Right forelimb (tissue), 1 donor: ENCODE results near the gene SUGP2.

Experiments
- DNase-seq: peaks from one replicate; pipeline ENCODE4 v3.0.0-alpha.2; 2018

The SUGP2 gene

DNA sequence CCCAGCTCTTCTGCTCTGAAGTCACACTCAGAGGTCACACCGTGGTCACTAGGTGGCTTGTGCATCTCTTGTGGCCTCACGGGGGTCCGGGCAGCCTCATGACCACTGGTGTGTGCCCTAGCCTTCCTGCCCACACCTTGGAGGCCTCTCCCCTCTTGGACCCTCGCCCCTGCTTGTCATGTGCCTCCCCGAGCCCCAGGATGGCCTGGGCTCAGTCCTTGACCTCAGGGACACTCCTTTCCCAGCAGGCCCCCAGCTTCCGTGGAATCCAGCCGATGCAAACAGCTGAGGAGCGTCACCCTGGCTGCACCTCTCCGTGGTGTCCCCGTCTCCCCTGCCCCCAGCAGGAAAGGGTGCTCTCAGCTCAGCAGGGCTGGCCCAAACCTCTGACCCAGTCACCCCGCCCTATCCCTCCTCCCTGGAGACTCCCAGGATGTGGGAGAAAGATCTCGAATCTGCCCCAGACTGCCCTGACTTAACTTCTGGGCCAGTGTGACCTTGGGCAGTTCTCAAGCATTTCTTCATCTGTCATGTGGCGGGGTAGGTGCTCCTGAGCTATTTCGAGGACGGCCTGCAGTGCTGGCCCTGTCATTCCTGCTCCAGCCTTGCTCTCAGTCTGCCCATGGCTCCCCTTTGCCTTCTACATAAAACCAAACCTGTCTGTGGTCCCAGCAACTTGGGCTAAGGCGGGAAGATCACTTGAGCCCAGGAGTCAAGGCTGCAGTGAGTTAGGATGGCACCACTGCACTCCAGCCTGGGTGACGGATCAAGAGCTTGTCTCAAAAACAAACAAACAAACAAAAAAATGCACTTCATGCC is 25.9 kb upstream of the SUGP2 start:
- no peak for DNase-seq

- no peak for DNase-seq
Observed at GRCh38 chr19:19057720-19058119, 24.4 kb upstream of the SUGP2 start.

DNA sequence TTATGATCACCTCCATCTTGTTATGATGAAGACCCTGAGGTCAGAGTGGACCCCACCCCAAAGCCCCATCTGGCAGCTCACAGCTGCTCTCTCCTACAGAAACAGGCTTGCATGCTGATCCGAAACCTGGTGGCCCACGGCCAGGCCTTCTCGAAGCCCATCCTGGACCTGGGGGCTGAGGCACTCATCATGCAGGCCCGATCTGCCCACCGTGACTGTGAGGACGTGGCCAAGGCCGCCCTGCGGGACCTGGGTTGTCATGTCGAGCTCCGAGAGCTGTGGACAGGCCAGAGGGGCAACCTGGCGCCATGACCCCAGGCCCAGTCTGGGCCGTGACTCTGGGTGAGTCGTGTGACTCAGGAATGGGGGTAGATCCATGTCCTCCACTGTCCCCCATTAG is 24.0 kb upstream of the SUGP2 start:
- no peak for DNase-seq

DNA sequence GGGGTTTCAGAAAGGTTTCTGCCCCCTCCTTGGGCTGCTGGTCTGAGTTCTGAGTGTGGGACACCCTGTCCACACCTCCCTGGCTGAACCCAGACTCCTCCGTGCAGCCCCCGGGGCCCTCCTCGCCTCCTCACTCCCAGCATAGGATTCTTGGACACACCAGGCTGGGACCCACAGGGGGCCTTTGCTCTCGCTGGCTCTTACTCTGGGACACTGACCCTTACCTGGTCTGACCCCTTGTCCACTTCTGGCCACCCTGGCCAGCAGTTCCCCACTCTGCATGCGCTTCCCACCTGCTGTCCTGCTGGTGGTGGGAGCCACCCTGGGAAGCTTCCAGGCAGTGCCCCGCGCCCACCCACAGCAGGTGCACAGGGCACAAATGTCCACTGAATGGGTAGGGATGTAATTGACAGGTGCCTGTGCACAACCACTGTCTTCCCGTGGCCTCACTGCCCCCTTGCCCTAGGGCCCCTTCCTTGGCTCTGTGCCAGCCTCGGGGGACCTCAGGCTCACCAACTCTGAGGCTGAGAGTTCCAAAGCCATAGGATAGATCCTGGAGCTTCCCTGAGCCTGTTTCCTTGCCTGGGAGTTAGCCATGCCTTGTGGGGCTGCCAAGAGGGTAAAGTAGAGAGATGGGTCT is 23.4 kb upstream of the SUGP2 start:
- DNase-seq, result no peak

DNA sequence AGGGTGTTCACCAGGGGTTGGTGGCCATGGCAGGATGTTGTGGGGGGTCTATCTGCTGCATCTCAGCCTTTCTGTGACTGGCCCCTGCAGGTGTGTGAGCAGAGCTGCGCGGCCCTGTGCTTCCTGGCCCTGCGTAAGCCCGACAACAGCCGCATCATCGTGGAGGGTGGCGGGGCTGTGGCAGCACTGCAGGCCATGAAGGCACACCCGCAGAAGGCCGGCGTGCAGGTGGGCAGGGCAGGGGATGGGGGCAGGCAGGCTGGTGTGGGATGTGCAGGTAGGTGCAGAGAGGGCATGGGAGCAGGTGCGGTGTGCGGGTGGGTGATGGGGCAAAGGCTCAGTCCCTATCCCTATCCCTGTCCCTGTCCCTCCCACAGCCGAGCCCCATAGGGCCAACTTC is 22.4 kb upstream of the SUGP2 start:
- no peak for DNase-seq

DNA sequence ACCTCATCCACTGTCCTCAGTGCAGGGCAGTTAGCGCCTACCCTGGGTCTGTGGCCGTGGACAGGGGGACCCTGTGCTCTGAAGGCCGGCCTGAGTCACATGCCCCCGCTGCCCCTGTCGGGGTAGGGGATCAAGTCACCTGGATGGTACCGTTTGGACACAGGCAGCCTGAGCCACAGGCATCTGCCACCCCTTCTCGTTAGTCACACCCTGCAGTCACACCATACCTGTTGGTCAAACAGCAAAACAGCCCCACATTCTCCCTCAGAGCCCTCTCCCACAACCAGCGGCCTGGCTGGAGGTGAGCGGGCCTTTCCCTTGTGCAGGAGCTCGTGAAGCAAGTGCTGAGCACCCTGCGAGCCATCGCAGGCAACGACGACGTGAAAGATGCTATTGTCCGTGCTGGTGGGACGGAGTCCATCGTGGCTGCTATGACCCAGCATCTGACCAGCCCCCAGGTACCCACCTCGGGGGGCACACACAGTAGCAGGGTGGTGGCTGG is 21.7 kb upstream of the SUGP2 start:
- no peak for DNase-seq

- DNase-seq, result no peak
Observed at GRCh38 chr19:19054315-19054938, 21.1 kb upstream of the SUGP2 start.

- DNase-seq, result no peak
Observed at GRCh38 chr19:19053508-19054314, 20.4 kb upstream of the SUGP2 start.

DNA sequence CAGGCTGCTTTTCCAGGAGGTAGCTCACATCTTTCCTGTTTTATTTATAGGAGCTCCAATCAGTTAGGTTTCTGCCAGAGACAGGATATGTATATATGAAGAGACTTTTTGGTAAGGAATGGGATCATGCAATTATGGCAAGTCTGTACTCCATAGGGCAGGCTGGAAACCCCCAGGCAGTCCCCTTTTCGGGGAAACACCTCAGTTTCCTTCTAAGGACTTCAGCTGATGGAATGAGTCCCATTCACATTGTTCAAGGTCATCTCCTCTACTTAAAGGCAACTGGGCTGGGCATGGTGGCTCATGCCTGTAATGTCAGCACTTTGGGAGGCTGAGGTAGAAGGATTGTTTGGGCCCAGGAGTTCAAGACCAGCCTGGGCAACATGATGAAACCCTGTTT is 19.6 kb upstream of the SUGP2 start:
- no peak for DNase-seq

DNA sequence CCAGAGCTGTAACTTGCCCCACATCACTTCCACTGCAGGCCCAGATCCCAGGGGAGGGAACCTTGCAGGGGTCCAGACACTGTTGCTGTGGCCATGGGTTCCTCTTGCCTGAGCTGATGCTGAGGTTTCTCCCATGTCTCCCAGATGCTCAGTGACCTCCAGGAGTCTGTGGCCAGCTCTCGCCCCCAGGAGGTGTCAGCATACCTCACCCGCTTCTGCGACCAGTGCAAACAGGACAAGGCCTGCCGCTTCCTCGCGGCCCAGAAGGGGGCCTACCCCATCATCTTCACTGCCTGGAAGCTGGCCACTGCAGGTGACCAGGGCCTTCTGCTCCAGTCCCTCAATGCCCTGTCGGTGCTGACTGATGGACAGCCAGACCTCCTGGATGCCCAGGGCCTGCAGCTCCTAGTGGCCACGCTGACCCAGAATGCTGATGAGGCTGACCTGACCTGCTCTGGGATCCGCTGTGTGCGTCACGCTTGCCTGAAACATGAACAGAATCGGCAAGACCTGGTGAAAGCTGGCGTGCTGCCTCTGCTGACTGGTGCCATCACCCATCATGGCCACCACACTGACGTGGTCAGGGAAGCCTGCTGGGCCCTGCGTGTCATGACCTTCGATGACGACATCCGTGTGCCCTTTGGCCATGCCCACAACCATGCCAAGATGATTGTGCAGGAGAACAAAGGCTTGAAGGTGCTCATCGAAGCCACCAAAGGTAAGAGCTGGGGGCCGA is 18.3 kb upstream of the SUGP2 start:
- no peak for DNase-seq

GRCh38 chr19:19050731-19051130 is 17.4 kb upstream of the SUGP2 start:
- no peak for DNase-seq

- no peak for DNase-seq
Observed at GRCh38 chr19:19050104-19050503, 16.8 kb upstream of the SUGP2 start.

DNA sequence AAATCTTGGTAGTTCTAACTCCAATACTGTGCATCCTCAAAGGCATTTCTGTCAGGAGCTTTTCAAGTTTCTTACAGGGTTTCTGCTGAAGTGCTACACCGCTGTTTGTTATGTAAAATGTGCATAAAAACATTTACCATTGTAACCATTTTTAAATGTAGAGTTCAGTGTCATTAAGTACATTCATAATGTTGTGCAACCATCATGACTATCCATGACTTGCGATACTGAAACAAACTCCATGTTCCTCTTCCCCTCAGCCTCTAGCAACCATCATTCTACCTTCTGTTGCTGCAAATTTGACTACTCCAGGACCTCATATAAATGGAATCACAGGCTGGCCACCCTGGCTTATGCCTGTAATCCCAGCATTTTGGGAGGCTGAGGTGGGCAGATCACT is 16.1 kb upstream of the SUGP2 start:
- no peak for DNase-seq

GRCh38 chr19:19043881-19044280 is 10.6 kb upstream of the SUGP2 start:
- DNase-seq, result no peak

DNA sequence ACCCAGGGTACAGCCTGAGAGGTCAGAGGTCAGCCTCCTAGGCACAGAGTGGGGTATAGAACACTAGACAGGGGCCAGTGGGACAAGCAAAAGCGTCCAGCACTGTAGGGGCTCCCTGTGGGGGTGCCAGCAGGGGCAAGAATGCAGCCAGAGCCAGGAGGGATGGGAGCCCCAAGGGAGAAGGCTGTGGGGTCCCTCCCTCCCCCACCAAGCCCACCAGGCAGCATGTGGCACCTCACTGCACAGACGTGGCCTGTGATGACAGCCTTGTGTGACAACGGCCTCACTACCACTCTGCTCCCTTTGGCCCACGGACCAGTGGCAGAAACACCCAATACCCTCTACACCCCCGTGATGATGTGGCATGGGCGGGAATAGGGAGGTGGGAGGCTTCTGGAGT is 10.2 kb upstream of the SUGP2 start:
- no peak for DNase-seq

GRCh38 chr19:19042732-19043280 is 9.5 kb upstream of the SUGP2 start:
- DNase-seq, result no peak

GRCh38 chr19:19040417-19040816 is 7.1 kb upstream of the SUGP2 start:
- no peak for DNase-seq

DNA sequence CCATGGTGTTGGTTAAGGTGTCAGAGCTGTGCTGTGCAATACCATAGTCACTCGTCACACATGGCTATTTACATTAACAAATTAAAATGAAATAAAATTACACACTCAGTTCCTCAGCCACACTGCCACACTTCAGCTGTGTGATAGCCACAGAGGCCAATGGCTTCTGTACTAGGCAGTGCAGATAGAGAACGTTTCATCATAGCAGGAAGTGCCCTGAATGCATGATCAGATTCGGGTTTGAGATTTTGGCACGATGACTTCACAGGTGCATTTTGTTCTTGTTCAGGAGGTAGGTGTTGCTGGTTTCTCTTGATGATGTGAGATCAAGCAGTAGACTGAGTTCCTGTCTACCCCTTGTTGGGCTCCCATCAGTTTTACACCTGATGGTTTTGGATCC is 6.6 kb upstream of the SUGP2 start:
- DNase-seq, result no peak

DNA sequence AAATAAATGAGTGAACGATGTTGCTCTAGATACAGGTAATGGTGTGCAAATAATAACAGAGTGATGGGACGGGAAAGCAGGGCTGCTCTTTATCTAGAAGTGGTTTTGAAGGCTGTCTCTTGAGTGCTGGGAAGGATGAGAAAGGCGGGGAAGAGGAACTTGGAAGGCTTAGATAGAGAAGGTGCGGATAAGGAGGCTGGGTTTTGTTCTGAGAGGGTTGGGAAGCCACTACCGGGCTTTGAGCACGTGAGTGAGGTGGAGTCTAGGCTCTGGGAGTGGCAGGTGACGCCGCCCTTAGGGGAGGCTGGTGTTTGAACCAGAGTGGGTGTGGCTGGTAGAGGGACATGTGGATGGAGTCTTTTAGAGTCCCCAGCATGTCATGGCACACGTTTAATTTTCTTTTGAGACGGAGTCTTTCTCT is 897 bp upstream of the SUGP2 start:
- DNase-seq, result no peak

DNA sequence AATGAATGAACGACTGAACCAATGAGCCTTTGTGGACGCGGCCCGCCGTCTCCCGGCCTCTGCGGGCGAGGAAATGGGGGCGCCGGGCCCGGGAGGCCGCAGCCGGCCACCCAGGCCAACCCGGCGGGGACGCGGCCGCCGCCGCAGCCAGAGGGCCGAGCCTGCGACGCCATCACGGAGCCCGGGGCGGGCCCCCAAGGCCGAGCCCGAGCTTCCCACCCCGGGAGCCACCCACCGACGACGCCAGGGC is 216 bp downstream of the SUGP2 start:
- no peak for DNase-seq

DNA sequence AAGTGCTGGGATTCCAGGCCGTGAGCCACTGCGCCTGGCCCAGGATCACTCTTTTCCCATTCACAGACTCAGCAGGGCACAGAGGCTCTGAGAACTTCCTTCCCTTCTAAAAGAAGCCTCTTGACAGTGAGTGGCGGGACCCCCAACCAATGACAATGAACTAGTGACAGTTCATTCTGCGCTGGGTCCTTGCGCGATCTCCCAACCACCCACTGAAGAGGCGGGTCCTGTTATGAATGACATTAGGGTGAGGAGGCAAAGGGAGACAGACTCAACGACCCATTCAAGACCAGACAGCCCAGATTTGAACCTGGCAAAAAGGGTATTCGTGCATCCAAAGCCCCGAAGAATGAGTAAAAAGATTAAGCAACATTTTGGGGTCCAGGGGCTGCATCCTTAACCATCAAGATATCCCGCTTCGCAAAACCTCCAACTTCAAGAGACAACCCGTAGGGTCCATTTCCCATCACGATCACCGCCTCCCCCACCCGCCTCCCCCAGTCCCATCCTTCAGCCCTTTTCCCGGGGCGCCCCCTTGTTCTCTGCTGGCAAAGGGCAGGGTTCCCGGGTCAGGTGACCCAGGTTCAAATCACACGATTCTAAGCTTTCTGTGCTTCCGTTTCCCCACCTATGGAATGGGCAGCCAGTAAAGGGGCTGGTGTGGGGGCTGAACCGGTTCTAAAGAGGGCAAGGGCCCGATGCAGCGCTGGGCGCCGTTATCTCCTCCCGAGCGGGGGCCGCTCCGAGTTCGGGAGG is 719 bp downstream of the SUGP2 start:
- peak; percentile 86 for DNase-seq

GRCh38 chr19:19031891-19032290 is 1.4 kb downstream of the SUGP2 start:
- DNase-seq, result no peak
